HG03457 (cell line): Measurements from ENCODE around the gene PRSS56.

Experiments used
- ATAC-seq: cut with Tn5 transposase; IDR thresholded peaks from one replicate; pipeline ENCODE4 v1.9.1; 2021; ENCODE audit warnings: moderate number of reproducible peaks; ENCODE audit not compliant: unreplicated experiment

Gene PRSS56

GRCh38 chr2:232486558-232487384 is 33.4 kb upstream of the PRSS56 start:
- no peak for ATAC-seq

- no peak for ATAC-seq
These were observed 32.6 kb upstream of the PRSS56 start, which contains the start of gene ECEL1 for GRCh38 chr2:232487385-232488096. ECEL1 (minus strand) TSS chr2:232487834; CDS start chr2:232486653, 1,181 bp downstream.

GRCh38 chr2:232488097-232488711 is 32.0 kb upstream of the PRSS56 start:
- no peak for ATAC-seq

GRCh38 chr2:232488721-232489300 is 31.4 kb upstream of the PRSS56 start:
- no peak for ATAC-seq

GRCh38 chr2:232489516-232490220 is 30.5 kb upstream of the PRSS56 start:
- ATAC-seq = no peak

- ATAC-seq = no peak
These were observed 29.7 kb upstream of the PRSS56 start for GRCh38 chr2:232490221-232491138.

- ATAC-seq = no peak
These were observed 28.9 kb upstream of the PRSS56 start for GRCh38 chr2:232491139-232491780.

GRCh38 chr2:232492236-232492848 is 27.8 kb upstream of the PRSS56 start:
- no peak for ATAC-seq

GRCh38 chr2:232492963-232493700 is 27.1 kb upstream of the PRSS56 start:
- ATAC-seq = no peak

GRCh38 chr2:232493701-232494474 is 26.3 kb upstream of the PRSS56 start:
- no peak for ATAC-seq

- ATAC-seq = no peak
These were observed 25.6 kb upstream of the PRSS56 start for GRCh38 chr2:232494542-232494941.

- no peak for ATAC-seq
These were observed 24.9 kb upstream of the PRSS56 start for GRCh38 chr2:232495292-232495691.

- no peak for ATAC-seq
These were observed 23.5 kb upstream of the PRSS56 start for GRCh38 chr2:232496501-232497270.

- ATAC-seq = no peak
These were observed 22.8 kb upstream of the PRSS56 start for GRCh38 chr2:232497348-232497747.

GRCh38 chr2:232498452-232498851 is 21.7 kb upstream of the PRSS56 start:
- ATAC-seq = no peak

GRCh38 chr2:232501331-232501771 is 18.8 kb upstream of the PRSS56 start:
- no peak for ATAC-seq
